Erythroblast (primary cell): ENCODE results near the gene GPATCH4.

Experiments used
- GATA1 ChIP-seq: IDR thresholded peaks from 2 replicates; pipeline ENCODE4 v1.6.1; 2011; ENCODE audit warnings: low read depth, mild to moderate bottlenecking, control low read depth, low read length, moderate library complexity
- POLR2A ChIP-seq: IDR thresholded peaks from 2 replicates; pipeline ENCODE4 v1.6.1; 2011; ENCODE audit warnings: mild to moderate bottlenecking, low read length

- TF ChIP-seq POLR2A (no peak), GATA1 (no peak)
Measured at GRCh38 chr1:156644640-156645039, 43.4 kb upstream of the GPATCH4 start.
